NOMO-1 treated with dmso at 0.1 percent for 144 hours (cell line): Measurements from ENCODE around the gene CNNM4.
A peak's percentile ranks its signal among the peaks of the same experiment; 100 is the strongest.

ENCODE experiments used
- DNase-seq: peaks from one replicate; lab custom pipeline; 2025; ENCODE audit not compliant: unreplicated experiment; lab: John Stamatoyannopoulos, UW

Gene CNNM4

DNA sequence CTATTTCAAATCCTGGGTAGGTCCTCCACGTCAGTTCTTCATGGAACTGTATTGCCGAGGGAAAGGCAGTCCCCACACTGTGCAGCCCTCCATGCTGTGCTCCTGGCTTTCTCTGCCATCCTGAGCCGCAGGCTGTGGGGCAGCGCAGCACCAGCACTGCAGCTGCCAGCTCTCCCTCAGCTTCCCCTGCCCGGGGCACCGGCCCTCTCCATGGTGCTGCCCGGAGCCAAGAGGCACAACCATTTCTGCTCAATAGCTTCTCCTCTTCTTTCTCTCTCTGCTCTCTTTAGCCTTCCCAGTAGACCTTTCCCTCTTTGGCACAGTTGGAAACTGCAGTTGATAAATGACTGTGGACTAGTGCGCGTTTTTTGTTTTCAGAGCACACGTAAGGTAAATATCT is 71.0 kb downstream of the CNNM4 start:
- DNase-seq = no peak

GRCh38 chr2:96832408-96832753 is 71.7 kb downstream of the CNNM4 start:
- no peak for DNase-seq

GRCh38 chr2:96832754-96833507 is 72.2 kb downstream of the CNNM4 start:
- no peak for DNase-seq

- DNase-seq = no peak
These were observed 75.1 kb downstream of the CNNM4 start for GRCh38 chr2:96835830-96836229.

DNA sequence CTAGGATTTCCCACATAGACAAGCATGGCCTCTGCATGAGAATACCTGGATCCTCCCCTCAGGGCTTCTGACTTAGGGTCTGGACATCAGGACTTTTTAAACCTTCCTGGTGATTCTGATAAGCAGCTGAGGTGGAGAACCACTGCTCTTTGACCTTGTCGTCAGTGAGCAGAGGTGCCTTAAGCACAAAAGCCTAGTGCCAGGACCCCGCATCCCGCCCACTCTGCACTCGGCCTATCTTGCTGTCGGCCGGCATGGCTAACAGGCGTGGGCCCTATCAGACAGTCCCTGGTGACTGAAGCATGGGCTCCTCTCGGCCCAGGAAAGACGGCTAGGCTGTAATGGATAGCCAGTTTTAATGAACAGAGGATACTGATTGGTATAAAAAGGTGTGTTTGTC is 76.9 kb downstream of the CNNM4 start:
- DNase-seq = no peak

DNA sequence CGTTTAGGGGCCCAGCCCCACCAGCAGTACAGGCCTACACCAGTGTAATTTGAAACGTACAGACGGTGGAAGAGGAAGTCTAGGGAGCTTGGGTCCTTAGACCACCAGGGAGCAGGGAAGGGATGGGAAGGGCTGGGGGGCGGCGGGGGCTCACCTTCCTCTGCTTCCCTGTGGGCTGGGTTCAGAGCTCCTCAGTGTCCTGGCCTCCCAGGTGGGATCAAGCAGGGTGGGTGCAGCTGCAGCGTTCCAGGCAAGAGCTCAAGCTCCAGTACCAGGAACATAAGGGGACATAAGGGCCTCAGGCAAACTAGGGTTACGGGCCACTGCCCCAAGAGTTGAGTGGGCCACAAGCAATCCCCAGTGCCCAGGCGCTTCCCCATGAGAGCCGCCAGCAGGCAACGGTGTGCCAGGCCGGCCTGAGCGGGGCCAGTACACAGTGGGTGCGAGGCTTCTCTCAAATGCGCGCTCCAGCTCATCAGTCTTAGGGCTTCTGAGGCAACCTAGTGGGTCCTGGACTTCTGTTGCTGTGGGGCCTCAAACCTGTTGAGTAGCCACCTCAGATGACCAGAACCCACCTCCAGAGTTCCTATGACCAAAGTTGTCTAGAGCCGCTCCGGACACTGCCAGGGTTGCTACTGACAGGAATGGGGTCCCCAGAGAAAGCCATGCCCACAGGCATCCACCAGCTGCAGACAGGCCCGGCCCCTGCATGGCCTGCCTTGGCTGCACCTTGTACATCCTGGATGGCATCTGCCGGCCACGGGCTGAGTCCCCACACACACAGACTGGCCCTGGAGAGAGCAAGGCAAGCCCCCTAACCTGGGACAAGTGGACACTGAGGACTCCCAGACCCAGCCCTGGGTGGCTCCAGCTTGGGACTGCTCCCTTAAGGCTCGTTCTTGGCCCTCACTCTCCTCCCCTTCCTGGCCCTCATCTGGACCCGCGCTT is 77.9 kb downstream of the CNNM4 start:
- no peak for DNase-seq

GRCh38 chr2:96839293-96839874 is 78.7 kb downstream of the CNNM4 start:
- peak; percentile 82 for DNase-seq

DNA sequence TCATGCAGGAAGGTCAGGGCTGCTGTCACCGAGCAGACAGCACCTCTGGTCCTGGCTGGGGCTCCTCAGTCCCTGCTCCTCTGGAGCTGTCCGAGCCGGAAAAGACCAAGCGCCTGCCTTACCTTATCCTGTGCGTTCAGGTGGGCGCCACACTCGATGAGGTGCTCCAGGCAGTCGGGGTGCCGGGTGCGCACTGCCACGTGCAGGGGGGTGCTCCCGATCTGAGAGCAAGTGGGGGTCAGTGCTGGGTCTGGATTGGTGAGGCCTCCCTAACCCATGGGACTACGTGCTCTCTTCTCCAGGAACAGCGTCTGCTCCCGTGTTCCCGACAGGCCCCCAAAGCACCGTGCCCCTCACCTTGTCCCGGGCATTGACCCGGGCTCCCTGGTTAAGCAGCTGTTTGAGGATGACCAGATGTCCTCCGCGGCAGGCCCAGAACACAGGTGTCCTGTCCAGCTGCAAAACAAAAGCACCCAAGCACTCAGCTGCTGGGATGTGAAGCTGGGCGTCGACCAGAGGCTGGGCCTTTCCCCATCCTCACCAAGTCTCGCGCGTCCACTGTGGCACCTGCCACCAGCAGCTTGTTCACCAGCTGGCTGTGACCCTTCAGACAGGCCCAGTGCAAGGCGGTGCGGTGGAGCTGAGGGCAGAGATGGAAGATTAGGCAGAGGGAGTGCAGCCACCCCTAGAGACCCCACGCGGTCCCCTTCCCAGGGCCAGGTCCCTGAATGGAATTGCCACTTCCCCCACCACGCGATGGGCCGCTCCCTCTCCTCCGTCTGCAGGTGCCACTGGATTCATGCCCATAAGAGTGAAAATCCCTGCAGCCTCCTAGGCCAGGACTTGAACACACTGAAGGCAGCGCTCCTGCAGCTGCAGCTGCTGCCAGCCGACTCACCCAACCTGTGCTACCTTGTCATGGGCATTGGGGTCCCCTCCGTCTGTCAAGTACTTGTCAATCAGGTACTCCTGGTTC is 79.5 kb downstream of the CNNM4 start:
- no peak for DNase-seq

DNA sequence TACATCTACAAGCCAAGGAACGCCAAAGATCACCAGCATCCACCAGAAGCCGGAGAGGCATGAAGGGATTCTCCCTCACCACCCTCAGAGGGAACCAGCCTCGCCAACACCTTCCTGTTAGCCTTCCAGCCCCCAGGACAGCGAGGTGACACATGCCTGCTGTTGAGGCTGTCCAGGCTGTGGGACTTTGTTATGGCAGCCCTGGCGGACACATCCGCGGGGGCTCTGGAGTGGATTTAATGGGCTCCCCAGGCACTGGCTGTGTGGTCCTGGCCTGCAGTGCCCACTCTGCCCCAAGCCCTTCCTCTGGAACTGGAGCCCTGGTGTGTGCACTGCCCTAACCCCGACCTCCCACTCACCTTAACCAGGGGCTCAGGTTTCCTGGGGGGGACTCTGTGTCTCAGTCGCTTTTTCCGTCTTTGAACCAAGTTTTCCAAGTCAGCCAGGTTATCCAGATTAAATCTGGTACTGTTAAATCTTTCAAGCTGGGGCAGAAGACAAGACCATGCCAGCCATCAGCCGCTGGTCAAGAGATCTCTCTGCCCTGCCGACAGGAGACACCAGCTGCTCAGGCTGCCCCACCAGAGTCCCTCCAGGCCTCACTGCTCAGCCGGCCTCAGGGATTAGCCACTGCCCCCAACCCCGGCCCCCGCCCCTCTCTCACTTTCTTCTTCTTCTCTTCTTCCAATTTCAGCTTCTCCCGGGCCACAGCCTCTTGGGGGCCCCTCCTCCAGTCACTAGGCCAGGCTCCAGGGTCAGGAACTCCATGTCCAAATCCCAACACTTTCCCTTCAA is 81.2 kb downstream of the CNNM4 start:
- DNase-seq = no peak

- no peak for DNase-seq
These were observed 81.9 kb downstream of the CNNM4 start for GRCh38 chr2:96842600-96842999.

DNA sequence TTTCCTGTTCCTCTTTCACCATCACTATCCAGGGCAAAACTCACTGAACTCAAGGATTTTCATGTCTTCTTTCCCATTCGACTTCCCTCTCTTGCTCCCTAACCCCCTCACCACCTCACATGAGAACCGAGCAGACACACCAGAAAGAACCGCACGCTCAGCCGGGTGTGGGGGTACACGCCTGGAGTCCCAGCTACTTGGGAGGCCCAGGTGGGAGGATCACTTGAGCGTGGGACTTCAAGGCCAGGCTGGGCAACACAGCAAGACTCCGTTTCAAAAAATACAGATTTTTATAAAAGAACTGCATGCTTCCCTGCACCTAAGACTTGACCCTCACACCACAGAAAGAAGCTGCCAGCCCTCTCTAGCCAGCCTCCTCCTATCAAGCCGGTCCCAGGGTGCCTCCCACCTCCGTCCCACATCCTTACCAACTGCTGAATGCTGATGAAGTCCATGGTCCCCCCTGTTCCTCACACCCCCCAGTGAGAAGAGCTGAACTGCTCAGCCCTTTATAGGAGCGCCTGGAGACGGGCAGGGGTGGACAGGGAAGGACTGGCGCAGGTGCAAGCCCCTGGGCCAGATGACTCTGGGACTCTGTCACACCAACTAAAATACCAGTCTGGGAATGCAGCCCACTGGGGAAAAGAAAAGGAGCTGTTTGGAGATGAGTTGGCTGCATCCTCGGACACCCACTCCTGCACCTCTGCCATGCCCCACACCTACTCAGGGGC is 83.0 kb downstream of the CNNM4 start, which contains the start of gene ANKRD23:
Gene ANKRD23, minus strand, starts transcription at position 484 of the 731 bp plus-strand sequence. Its CDS starts 29 bp downstream, at position 455.
- no peak for DNase-seq

GRCh38 chr2:96844405-96844808 is 83.7 kb downstream of the CNNM4 start:
- DNase-seq = no peak

DNA sequence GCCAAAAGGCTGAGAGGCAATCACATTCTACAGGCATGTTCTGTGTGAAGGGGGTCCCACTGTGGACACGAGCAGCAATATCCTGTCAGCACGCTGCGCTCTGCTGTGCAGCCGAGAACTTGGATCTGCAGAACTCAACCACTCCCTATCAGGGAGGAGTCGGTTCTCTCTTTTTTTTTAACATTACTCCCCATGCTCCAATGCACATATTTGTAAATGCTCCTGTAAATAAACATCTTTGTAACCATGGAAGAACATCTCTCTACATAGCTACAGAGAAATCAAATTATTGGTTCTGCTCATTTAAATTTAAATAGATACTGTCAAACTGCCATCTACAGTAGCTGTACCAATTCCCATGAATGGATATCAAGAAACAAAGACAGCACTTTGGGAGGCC is 86.1 kb downstream of the CNNM4 start:
- DNase-seq = no peak

- DNase-seq = no peak
These were observed 86.9 kb downstream of the CNNM4 start for GRCh38 chr2:96847586-96847985.

DNA sequence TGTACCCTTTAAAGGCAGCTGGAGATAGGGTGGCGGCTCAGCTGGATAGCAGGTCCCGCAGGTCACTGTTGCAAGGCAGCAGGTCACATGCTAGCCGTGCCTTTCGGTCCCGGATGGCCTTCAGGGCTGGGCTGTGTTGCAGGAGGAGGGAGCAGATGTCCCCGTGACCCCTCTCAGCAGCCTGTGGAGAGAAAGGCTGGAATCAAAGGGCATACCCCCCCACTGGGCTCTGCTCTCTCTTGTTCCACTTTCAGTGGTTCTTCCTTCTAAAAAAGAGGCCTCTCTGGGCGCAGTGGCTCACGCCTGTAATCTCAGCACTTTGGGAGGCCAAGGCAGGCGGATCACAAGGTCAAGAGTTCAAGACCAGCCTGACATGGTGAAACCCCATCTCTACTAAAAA is 87.6 kb downstream of the CNNM4 start:
- DNase-seq = no peak

DNA sequence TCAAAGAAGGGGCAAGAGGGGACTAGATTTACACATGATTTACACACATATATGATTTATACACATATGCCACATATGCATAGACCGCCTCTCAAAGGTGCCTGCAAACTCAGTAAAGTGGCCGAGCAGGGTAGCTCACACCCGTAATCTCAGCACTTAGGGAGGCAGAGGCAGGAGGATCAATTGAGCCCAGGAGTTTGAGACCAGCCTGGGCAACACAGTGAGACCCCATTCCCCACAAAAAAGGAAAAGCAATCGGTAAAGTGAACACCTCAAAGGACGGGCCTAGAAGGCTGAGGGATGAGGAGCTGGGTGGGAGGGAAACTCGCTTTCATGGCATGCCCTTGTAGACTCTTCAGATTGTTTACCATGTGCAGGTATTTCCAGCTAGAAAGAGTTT is 92.0 kb downstream of the CNNM4 start:
- DNase-seq = no peak

GRCh38 chr2:96853321-96853720 is 92.6 kb downstream of the CNNM4 start:
- no peak for DNase-seq

DNA sequence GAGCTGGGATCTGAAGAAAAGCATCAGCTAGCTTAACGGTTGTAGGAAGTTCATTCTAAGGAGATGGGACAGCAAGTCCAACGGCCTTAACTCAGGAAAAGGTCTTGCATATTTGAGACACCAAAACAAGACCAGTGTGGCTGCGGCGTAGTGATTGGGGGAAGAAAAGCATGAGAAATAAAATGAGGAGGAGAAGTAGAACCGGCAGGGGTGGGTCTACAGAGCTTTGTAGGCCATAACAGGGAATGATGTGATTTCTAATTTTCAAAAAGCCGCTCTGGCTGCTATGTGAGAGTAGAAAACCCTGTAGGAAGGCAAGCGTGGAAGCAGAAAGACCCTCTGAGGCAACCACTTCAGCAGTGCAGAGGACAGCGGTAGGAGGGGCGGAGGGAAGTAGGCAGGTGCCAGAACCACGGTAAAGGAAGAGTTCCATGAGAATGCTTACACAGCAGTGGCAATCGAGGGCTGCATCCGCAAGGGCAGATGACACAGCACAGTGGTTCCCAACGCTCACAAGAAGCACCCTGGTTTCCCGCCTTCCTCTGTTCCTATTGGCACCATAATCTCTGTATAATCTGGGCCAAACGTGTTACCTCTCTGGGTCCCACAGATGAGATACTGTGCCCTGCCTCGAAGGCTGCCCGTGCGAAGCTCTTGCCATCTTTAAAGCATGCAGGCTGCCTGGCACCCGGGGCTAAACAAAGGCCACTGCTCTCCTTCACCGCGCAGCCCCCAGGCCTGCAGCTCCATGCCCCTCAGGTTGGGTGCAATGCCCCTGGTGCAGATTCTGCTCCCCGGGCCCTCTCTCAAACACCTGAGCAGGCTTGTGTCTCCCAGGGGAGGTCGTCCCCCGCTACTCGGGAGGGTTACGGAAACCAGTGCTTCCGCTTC is 96.3 kb downstream of the CNNM4 start:
- no peak for DNase-seq
